ENCODE results near the gene IDH3G.

The IDH3G gene

DNA sequence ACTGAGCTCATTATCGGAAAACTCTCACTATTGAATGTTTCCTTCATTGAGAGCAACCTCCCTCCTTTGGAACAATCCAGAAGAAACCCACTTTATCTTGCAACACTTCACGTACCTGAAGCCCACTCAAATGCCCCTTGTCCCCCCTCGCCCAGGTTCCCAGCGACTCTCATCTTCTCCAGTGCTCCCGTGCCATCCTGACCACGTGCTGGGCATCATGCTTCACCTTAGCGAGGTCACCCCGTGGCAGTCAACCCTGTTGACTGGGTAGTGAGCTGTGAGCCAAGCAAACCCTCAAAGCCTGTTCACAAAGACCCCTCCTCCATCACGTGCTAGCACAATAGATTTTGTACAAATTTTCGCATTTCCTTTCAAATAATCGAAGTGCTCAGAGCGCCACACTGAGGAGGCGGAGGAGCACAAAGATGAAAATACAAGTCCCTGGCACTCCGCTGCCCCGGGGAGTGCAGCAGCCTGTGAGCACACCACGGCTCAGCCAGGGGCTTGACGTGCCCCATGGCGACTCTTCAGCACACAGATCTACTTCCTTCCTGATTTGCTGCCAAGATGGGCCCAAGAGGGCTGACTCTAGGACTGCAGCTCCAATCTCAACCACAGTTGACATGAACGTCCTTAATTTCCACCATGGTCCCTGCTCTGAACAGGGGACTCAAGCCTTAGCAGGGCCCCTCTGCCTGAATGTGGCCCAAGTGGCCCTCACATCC, 20.6 kb upstream of the IDH3G start:
- DNase-seq: no peak

DNA sequence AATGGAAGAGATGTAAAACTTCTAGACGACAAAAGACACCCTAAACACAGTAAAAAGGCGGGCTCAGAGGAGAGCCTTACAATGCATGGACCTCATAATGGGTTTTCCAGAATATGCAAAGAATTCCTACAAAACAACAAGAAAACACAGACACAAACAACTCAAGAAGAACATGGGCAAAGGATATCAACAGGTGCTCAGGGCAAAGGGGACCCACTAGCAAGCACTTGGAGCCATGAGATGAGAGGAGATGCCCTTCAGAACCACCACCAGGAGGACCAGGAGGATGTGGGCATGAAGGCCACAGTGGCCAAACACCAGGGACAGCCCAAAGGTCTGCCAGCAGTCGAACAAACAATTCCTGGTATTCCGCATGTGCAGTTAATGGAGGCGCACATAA, 19.0 kb upstream of the IDH3G start:
- DNase-seq: no peak

- DNase-seq: no peak
Measured at GRCh38 chrX:153812220-153812619, 18.0 kb upstream of the IDH3G start.

- no peak for DNase-seq
Measured at GRCh38 chrX:153807976-153808375, 13.8 kb upstream of the IDH3G start.

DNA sequence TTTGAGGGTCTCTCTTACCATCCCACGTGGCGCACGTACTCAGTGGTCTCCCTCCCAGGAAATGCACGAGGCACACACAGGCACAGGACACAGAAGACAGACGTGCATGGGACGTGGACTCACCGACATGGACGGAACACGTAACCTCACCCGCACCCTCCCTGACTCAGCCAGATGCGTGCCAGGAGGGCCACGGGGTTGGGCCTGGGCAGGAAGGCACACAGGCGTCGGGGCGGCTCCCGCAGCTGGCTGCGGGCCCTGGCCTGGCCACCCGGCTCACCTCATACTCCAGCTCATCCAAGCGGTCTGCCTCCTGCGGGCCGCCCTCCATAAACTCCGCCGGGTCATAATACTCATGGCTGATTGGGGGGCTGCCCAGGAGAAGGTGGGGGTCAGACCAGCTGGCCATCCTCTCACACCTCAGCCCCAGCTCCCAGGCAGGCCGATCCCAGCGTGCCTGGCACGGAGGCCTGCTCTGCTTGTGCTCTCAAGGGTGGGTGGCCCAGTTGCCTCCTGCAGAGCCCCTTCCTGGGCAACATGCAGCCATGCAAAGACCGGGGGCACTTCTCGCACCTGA, 12.9 kb upstream of the IDH3G start:
- no peak for DNase-seq

GRCh38 chrX:153805436-153805835, 11.3 kb upstream of the IDH3G start:
- DNase-seq: no peak

- DNase-seq: no peak
Measured at GRCh38 chrX:153804621-153805020, 10.4 kb upstream of the IDH3G start.

- DNase-seq: no peak
Measured at GRCh38 chrX:153804100-153804595, 10.0 kb upstream of the IDH3G start.

- DNase-seq: no peak
Measured at GRCh38 chrX:153803211-153804099, 9.3 kb upstream of the IDH3G start.

- no peak for DNase-seq
Measured at GRCh38 chrX:153802513-153803045, 8.4 kb upstream of the IDH3G start.

GRCh38 chrX:153801669-153802068, 7.5 kb upstream of the IDH3G start:
- no peak for DNase-seq

- DNase-seq: no peak
Measured at GRCh38 chrX:153800746-153801145, 6.6 kb upstream of the IDH3G start.

- no peak for DNase-seq
Measured at GRCh38 chrX:153800177-153800722, 6.1 kb upstream of the IDH3G start.

DNA sequence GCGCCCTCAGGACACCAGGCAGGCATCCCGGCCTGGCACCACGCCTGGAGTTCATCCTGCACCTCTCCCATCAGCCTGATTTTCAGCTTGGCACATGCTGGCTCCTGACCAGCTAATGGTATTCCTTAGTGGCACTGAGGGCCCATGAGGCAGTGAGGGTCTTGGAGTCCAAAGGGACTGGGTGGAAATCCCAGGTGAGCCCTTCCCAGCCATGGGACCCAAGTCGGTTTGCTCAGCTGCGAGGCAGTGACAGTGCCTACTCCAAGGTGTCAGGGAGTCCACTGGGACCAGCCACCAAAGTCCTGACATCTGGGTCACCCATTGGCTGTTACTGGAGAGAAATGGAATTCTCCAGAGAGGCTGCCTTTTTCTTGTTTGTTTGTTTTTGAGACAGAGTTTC, 5.2 kb upstream of the IDH3G start:
- no peak for DNase-seq

- no peak for DNase-seq
Measured at GRCh38 chrX:153797415-153798015, 3.3 kb upstream of the IDH3G start.

- peak; percentile 6 for DNase-seq
Measured at GRCh38 chrX:153794897-153795816, 982 bp upstream of the IDH3G start.

DNA sequence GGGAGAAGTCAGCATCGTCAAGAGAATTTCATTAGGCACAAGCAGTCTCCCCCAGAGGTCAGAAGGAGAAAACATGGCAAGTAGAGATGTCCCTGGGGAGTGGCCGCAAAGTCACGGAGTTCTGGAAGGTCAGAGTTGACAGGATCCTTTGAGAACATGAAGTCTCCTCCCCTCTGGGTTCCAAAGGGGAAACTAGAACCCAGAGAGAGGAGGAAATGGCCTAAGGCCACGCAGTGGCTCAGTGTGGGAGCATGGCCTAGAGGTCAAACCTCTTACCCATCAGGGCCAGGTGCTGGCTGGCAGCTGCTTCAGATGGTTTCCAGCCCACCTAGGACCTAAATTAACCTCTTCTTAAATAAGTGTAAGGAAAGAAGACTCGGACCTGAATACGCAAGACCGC, 884 bp downstream of the IDH3G start:
- DNase-seq: no peak

- DNase-seq: no peak
Measured at GRCh38 chrX:153792368-153792767, 1.8 kb downstream of the IDH3G start.

GRCh38 chrX:153791104-153791852, 2.9 kb downstream of the IDH3G start:
- no peak for DNase-seq

DNA sequence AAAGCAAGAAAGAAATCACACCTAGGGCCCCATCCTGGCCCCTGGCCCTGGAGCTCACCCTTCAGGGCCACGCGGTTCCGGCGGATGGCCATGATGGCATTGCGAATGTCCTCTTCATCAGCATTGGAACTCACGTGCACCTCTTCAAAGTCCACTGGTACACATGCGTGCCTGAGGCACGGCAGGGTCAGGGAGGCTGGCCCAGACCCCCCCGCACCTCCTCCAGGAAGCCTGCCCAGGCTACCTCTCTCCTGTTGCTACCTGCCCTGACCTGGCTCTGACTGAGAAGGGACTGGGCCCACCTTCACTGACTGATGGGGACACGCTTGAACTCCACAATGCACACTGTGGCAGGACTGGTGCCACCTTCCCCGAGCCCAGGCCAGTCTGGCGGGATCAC, 4.5 kb downstream of the IDH3G start:
- no peak for DNase-seq

DNA sequence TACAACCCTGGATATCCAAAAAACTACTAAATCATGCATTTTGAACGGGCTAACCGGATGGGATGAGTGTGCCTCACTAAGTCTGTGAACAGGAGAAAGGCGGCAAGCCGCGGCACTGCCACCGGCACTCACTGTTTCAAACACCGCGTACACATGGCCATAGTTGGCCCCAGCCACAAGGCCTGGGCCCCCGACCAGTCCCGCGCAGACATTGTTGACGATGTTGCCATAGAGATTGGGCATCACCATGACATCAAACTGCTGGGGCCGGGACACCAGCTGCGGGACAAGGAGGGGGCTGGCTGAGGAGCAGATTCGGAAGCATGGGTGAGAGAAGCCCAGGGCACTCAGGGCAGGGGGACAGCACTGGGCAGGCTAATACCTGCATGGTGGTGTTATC, 7.5 kb downstream of the IDH3G start:
- DNase-seq: no peak
